OCI-LY1 (cell line): ENCODE data around the gene LRFN3.

Source experiments
- H2AFZ ChIP-seq: fragments of 200-600 bp; sonication (generic), shearing (Covaris generic); 2 replicates; pipeline ENCODE4 v1.6.0; 2014; ENCODE audit warnings: antibody characterized with exemption, mild to moderate bottlenecking, low read length
- H3F3A ChIP-seq: fragments of 200-600 bp; sonication (generic), shearing (Covaris generic); 2 replicates; pipeline ENCODE4 v1.6.0; 2014; ENCODE audit warnings: mild to moderate bottlenecking, antibody characterized with exemption, low read length, moderate library complexity; ENCODE audit not compliant: insufficient read depth
- H3K27ac ChIP-seq: fragments of 200-600 bp; sonication (generic); 2 replicates; pipeline ENCODE4 v1.5.1; 2014; ENCODE audit warnings: low read length, mixed run types, mild to moderate bottlenecking, low read depth; ENCODE audit not compliant: poor library complexity, severe bottlenecking
- H3K27me3 ChIP-seq: fragments of 200-600 bp; sonication (generic); 2 replicates; pipeline ENCODE4 v1.6.0; 2014; ENCODE audit warnings: antibody characterized with exemption, mild to moderate bottlenecking, low read length, moderate library complexity; ENCODE audit not compliant: insufficient read depth
- H3K36me3 ChIP-seq: fragments of 200-600 bp; sonication (generic); 2 replicates; pipeline ENCODE4 v1.6.1; 2014; ENCODE audit warnings: mild to moderate bottlenecking, antibody characterized with exemption, low read length, moderate library complexity, mixed read lengths; ENCODE audit not compliant: insufficient read depth
- H3K4me1 ChIP-seq: fragments of 200-600 bp; sonication (generic); 2 replicates; pipeline ENCODE4 v1.5.1; 2014; ENCODE audit warnings: mild to moderate bottlenecking, low read length, moderate library complexity; ENCODE audit not compliant: insufficient read depth, severe bottlenecking
- H3K4me2 ChIP-seq: fragments of 200-600 bp; sonication (generic), shearing (Covaris generic); 2 replicates; pipeline ENCODE4 v1.6.1; 2014; ENCODE audit warnings: low read length
- H3K4me3 ChIP-seq: fragments of 200-600 bp; sonication (generic); 2 replicates; pipeline ENCODE4 v1.5.1; 2014; ENCODE audit warnings: low read length, low read depth, mild to moderate bottlenecking, mixed read lengths; ENCODE audit not compliant: poor library complexity, severe bottlenecking
- H3K79me2 ChIP-seq: fragments of 200-600 bp; shearing (Covaris generic); 2 replicates; pipeline ENCODE4 v1.6.1; 2016; ENCODE audit warnings: mixed run types, low read length, mixed read lengths; ENCODE audit not compliant: insufficient read depth
- H3K9ac ChIP-seq: fragments of 200-600 bp; sonication (generic), shearing (Covaris generic); 2 replicates; pipeline ENCODE4 v1.6.1; 2014; ENCODE audit warnings: mild to moderate bottlenecking, low read length, mixed read lengths
- H3K9me2 ChIP-seq: fragments of 200-600 bp; sonication (generic), shearing (Covaris generic); 2 replicates; pipeline ENCODE4 v1.6.1; 2014; ENCODE audit warnings: low read depth, mild to moderate bottlenecking, low read length, mixed read lengths
- H3K9me3 ChIP-seq: fragments of 200-600 bp; shearing (Covaris generic); 2 replicates; pipeline ENCODE4 v1.6.1; 2014; ENCODE audit warnings: low read length, mixed read lengths
- H4K20me1 ChIP-seq: fragments of 200-600 bp; sonication (generic), shearing (Covaris generic); 2 replicates; pipeline ENCODE4 v1.6.0; 2016; ENCODE audit warnings: mild to moderate bottlenecking, low read length; ENCODE audit not compliant: insufficient read depth
- EZH2 ChIP-seq: fragments of 200-600 bp; sonication (generic), shearing (Covaris generic); IDR thresholded peaks from 2 replicates; pipeline ENCODE4 v1.8.0; 2017; ENCODE audit warnings: borderline replicate concordance, mixed run types, mild to moderate bottlenecking, antibody characterized with exemption, low read length, moderate library complexity, mixed read lengths
- TF ChIP-seq, protein P1 (sequence below): fragments of 200-600 bp; sonication (generic), shearing (Covaris generic); IDR thresholded peaks from 2 replicates; pipeline ENCODE4 v1.5.1; 2017; ENCODE audit warnings: mild to moderate bottlenecking, antibody characterized with exemption, low read length, moderate library complexity, mixed read lengths

The LRFN3 gene

DNA sequence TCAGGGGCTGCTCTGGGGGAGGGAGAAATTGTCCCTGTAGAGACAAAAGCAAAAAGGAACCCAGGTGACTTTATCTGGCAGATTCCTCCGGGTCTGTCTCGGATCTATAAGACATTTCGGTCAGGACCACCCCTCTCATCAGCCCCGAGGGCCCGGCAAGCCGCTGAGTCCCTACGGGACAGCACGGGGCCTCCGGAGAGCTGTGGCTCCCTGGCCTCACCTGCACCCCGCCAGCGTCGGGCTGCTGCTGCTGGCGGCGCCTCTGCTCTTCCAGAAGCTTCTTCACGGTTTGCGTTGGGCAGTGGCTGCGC, 37.7 kb upstream of the LRFN3 start:
- H3K9me3 ChIP-seq: no peaks in the 10 kb centered on the region
- peaks cover 37% of the 10 kb centered on the region for H3K4me1 ChIP-seq
- 0 out of 2 replicates have a peak, but pooled peaks cover 3% of the 10 kb centered on the region for H3K79me2 ChIP-seq
- no peaks in the 10 kb centered on the region for H3K9me2 ChIP-seq
- H3K9ac ChIP-seq: peak overlapping the region; percentile 82
- peak overlapping the region; percentile 76 for H3K4me3 ChIP-seq
- H3K27ac ChIP-seq: peak overlapping the region; percentile 90
- no peaks in the 10 kb centered on the region for H3F3A ChIP-seq
- H3K4me2 ChIP-seq: peak overlapping the region; percentile 75
- no peaks in the 10 kb centered on the region for H4K20me1 ChIP-seq
- H3K27me3 ChIP-seq: no peaks in the 10 kb centered on the region
- H2AFZ ChIP-seq: no peak overlapping the region
- TF ChIP-seq, protein P1, sequence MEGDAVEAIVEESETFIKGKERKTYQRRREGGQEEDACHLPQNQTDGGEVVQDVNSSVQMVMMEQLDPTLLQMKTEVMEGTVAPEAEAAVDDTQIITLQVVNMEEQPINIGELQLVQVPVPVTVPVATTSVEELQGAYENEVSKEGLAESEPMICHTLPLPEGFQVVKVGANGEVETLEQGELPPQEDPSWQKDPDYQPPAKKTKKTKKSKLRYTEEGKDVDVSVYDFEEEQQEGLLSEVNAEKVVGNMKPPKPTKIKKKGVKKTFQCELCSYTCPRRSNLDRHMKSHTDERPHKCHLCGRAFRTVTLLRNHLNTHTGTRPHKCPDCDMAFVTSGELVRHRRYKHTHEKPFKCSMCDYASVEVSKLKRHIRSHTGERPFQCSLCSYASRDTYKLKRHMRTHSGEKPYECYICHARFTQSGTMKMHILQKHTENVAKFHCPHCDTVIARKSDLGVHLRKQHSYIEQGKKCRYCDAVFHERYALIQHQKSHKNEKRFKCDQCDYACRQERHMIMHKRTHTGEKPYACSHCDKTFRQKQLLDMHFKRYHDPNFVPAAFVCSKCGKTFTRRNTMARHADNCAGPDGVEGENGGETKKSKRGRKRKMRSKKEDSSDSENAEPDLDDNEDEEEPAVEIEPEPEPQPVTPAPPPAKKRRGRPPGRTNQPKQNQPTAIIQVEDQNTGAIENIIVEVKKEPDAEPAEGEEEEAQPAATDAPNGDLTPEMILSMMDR: no peak
- no peak for TF ChIP-seq EZH2
- H3K36me3 ChIP-seq: peaks cover 46% of the 10 kb centered on the region

DNA sequence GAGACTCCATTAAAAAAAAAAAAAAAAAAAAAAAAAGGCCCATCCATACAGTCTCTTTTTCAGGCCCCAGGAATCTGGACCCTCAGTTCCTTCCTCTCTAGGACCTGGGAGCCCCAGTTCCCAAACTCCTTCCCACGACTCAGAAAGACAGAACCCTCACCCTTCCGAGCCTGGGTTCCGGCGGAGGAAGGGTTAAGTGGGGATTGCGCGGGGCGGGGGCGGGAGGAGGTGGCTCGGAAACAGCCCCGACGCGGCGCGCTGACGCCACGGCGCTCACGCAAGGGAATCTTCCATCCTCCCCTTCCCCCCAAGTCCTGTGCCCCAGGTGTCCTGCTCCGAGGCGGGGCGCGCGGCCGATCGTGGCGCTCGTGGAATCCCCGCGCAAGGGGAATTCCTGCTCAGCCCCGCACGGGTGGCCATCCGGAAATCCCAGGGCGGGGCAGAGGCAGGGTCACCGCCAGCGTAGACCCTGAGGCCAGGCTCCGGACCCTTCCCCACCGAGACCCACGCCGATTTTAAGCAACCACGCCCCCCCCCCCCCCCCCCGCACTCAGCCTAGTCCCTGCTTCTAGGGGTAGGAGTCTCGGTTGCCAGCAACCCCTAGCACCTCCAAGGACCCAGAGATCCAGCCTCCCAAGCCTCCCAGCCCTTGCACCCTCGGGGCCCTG, 36.5 kb upstream of the LRFN3 start:
- H3K9me3 ChIP-seq: no peaks in the 10 kb centered on the region
- H3K79me2 ChIP-seq: 0 out of 2 replicates have a peak, but pooled peaks cover 3% of the 10 kb centered on the region
- H3K9me2 ChIP-seq: no peaks in the 10 kb centered on the region
- H3K27ac ChIP-seq: peak overlapping the region; percentile 90
- peak overlapping the region; percentile 75 for H3K4me2 ChIP-seq
- TF ChIP-seq EZH2: no peak
- TF ChIP-seq, protein P1: no peak
- H3K9ac ChIP-seq: peak overlapping the region; percentile 82
- peak overlapping the region; percentile 76 for H3K4me3 ChIP-seq
- H3K4me1 ChIP-seq: peaks cover 39% of the 10 kb centered on the region
- H4K20me1 ChIP-seq: no peaks in the 10 kb centered on the region
- H3K36me3 ChIP-seq: peaks cover 35% of the 10 kb centered on the region
- H2AFZ ChIP-seq: no peak overlapping the region
- no peaks in the 10 kb centered on the region for H3K27me3 ChIP-seq
- no peaks in the 10 kb centered on the region for H3F3A ChIP-seq

DNA sequence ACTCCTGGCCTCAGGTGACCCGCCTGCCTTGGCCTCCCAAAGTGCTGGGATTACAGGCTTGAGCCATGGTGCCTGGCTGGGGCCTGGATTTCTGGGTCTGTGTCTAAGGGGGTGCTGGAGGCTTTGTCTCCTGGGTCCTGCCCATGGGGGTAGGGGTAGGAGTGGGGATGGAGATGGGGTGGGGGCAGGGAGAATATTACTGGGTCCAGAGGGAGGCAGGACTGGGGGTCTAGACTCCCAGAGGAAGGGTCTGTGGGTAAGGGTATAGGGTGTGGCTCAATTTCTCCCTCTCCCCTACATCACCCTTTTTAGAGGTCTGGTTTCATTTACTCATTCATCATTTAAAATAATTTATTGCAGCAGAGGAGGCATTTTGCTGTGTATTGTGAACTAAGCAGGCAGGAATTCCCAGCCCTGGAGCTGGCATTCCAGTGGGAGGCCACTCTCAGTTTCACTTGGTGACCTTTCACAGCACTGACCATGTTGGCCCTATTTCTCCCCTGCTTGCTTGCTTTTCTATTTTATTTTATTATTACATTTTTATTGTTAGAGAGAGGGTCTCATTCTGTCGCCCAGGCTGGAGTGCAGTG, 35.0 kb upstream of the LRFN3 start:
- peak overlapping the region; percentile 76 for H3K4me3 ChIP-seq
- H3F3A ChIP-seq: no peaks in the 10 kb centered on the region
- TF ChIP-seq EZH2: no peak
- TF ChIP-seq, protein P1: no peak
- H3K4me1 ChIP-seq: peaks cover 39% of the 10 kb centered on the region
- H4K20me1 ChIP-seq: no peaks in the 10 kb centered on the region
- 0 out of 2 replicates have a peak, but pooled peaks cover 3% of the 10 kb centered on the region for H3K79me2 ChIP-seq
- H3K27me3 ChIP-seq: no peaks in the 10 kb centered on the region
- no peaks in the 10 kb centered on the region for H3K9me2 ChIP-seq
- peak overlapping the region; percentile 90 for H3K27ac ChIP-seq
- H3K9ac ChIP-seq: no peak overlapping the region; the same call in 1 of the 2 replicates
- H3K4me2 ChIP-seq: peak overlapping the region; percentile 92; the same call in 1 of the 2 replicates
- H2AFZ ChIP-seq: no peak overlapping the region
- peaks cover 25% of the 10 kb centered on the region for H3K36me3 ChIP-seq
- no peaks in the 10 kb centered on the region for H3K9me3 ChIP-seq
